Measurements from ENCODE around the gene HSPD1. TPM values are rescaled to one million over a fixed set of nuclear protein-coding genes. Genes with fewer than 3 reads are reported as not detected.
"Not testable (repeated sequence)": the region's sequence is repeated elsewhere in the genome, so short reads cannot be mapped to it uniquely, and the experiment has no call there.

The HSPD1 gene
- total and polyA plus RNA-seq, 2 donors from 2014 or later: 157 to 390 TPM

GRCh38 chr2:197486175-197486574, 13.5 kb downstream of the HSPD1 start:
- H3K4me1 ChIP-seq (ENCODE audit: control insufficient read depth in 2 of 3, insufficient read depth in 2 of 3, low read depth in 1 of 3, low read length in 3 of 3): no peaks in the 10 kb centered on the region
- no peak overlapping the region for H3K9ac ChIP-seq (ENCODE audit: low read length in 3 of 3)
- no peaks in the 10 kb centered on the region for H3K27me3 ChIP-seq (ENCODE audit: control insufficient read depth, insufficient read depth, low read length)
- H3K27ac ChIP-seq (ENCODE audit: low read depth in 2 of 2, low read length in 2 of 2): no peak overlapping the region
- DNase-seq (no peak), FAIRE-seq (no peak)
- no peaks in the 10 kb centered on the region for H3K9me3 ChIP-seq (ENCODE audit: control insufficient read depth in 2 of 3, insufficient read depth in 1 of 3, low read length in 3 of 3)
- intact Hi-C loops (cut with DNase I): no loop called here
- H3K36me3 ChIP-seq (ENCODE audit: control insufficient read depth in 2 of 3, insufficient read depth in 3 of 3, low read length in 3 of 3): peaks cover 2 to 44% (median 25%) of the 10 kb centered on the region in 3 donors
- no peak overlapping the region for H3K4me3 ChIP-seq (ENCODE audit: low read length in 3 of 3)
- TF ChIP-seq CTCF (IDR thresholded peaks at IDR 0.05; ENCODE audit: borderline replicate concordance, extremely low read depth, insufficient read depth): no peak

GRCh38 chr2:197484248-197484647, 15.4 kb downstream of the HSPD1 start:
- H3K27me3 ChIP-seq (ENCODE audit: control insufficient read depth, insufficient read depth, low read length); H3K4me1 ChIP-seq (ENCODE audit: control insufficient read depth in 2 of 3, insufficient read depth in 2 of 3, low read depth in 1 of 3, low read length in 3 of 3); H3K9ac ChIP-seq (ENCODE audit: low read length in 3 of 3); FAIRE-seq; intact Hi-C loops (cut with DNase I); H3K9me3 ChIP-seq (ENCODE audit: control insufficient read depth in 2 of 3, insufficient read depth in 1 of 3, low read length in 3 of 3); DNase-seq; H3K4me3 ChIP-seq (ENCODE audit: low read length in 3 of 3); H3K27ac ChIP-seq (ENCODE audit: low read depth in 2 of 2, low read length in 2 of 2): not testable (repeated sequence)
- H3K36me3 ChIP-seq (ENCODE audit: control insufficient read depth in 2 of 3, insufficient read depth in 3 of 3, low read length in 3 of 3): peaks cover 0 to 25% (median 16%) of the 10 kb centered on the region in 3 donors

- peaks cover 0 to 7% (median 6%) of the 10 kb centered on the region in 3 donors for H3K36me3 ChIP-seq (ENCODE audit: control insufficient read depth in 2 of 3, insufficient read depth in 3 of 3, low read length in 3 of 3)
- H3K4me3 ChIP-seq (ENCODE audit: low read length in 3 of 3): no peak overlapping the region
- no peak overlapping the region for H3K27ac ChIP-seq (ENCODE audit: low read depth in 2 of 2, low read length in 2 of 2)
- intact Hi-C loops (cut with DNase I): no loop called here
- no peaks in the 10 kb centered on the region for H3K9me3 ChIP-seq (ENCODE audit: control insufficient read depth in 2 of 3, insufficient read depth in 1 of 3, low read length in 3 of 3)
- no peak overlapping the region for H3K9ac ChIP-seq (ENCODE audit: low read length in 3 of 3)
- no peaks in the 10 kb centered on the region for H3K27me3 ChIP-seq (ENCODE audit: control insufficient read depth, insufficient read depth, low read length)
- DNase-seq: no peak
- TF ChIP-seq CTCF (IDR thresholded peaks at IDR 0.05; ENCODE audit: borderline replicate concordance, extremely low read depth, insufficient read depth): no peak
- H3K4me1 ChIP-seq (ENCODE audit: control insufficient read depth in 2 of 3, insufficient read depth in 2 of 3, low read depth in 1 of 3, low read length in 3 of 3): no peaks in the 10 kb centered on the region
- FAIRE-seq: no peak
Observed at GRCh38 chr2:197480165-197481036, 19.2 kb downstream of the HSPD1 start.

- DNase-seq: no peak
- intact Hi-C loops (cut with DNase I): no loop called here
- H3K36me3 ChIP-seq (ENCODE audit: control insufficient read depth in 2 of 3, insufficient read depth in 3 of 3, low read length in 3 of 3): peaks cover 4 to 20% (median 10%) of the 10 kb centered on the region in 3 donors
- FAIRE-seq: no peak
- TF ChIP-seq CTCF (IDR thresholded peaks at IDR 0.05; ENCODE audit: borderline replicate concordance, extremely low read depth, insufficient read depth): no peak
- H3K4me1 ChIP-seq (ENCODE audit: control insufficient read depth in 2 of 3, insufficient read depth in 2 of 3, low read depth in 1 of 3, low read length in 3 of 3): no peaks in the 10 kb centered on the region
- H3K27ac ChIP-seq (ENCODE audit: low read depth in 2 of 2, low read length in 2 of 2): no peak overlapping the region
- no peaks in the 10 kb centered on the region for H3K9me3 ChIP-seq (ENCODE audit: control insufficient read depth in 2 of 3, insufficient read depth in 1 of 3, low read length in 3 of 3)
- H3K4me3 ChIP-seq (ENCODE audit: low read length in 3 of 3): no peak overlapping the region
- no peaks in the 10 kb centered on the region for H3K27me3 ChIP-seq (ENCODE audit: control insufficient read depth, insufficient read depth, low read length)
- H3K9ac ChIP-seq (ENCODE audit: low read length in 3 of 3): no peak overlapping the region
Observed at GRCh38 chr2:197477797-197478196, 21.8 kb downstream of the HSPD1 start.
